ENCODE results near the gene CHST11.
A peak's percentile ranks its signal among the peaks of the same experiment; 100 is the strongest.

CHST11 gene

GRCh38 chr12:104499668-104500332, 43.1 kb downstream of the CHST11 start (continued):
- TF ChIP-seq ZBTB8A (tag by site-specific recombination; IDR thresholded peaks at IDR 0.05) (no peak), ZIC2 (tag by site-specific recombination; IDR thresholded peaks at IDR 0.05) (0 out of 2 replicates have a peak, but pooled peaks have one; percentile 35), FEZF1 (tag by site-specific recombination; IDR thresholded peaks at IDR 0.05) (peak; percentile 66), IKZF3 (tag by site-specific recombination; IDR thresholded peaks at IDR 0.05) (0 out of 2 replicates have a peak, but pooled peaks have one; percentile 39), OSR2 (tag by site-specific recombination; IDR thresholded peaks at IDR 0.05) (peak; percentile 47; the same call in 1 of the 2 replicates), PRDM6 (tag by site-specific recombination; IDR thresholded peaks at IDR 0.05) (peak; percentile 94), ZNF600 (tag by site-specific recombination; IDR thresholded peaks at IDR 0.05) (no peak), ZNF792 (tag by site-specific recombination; IDR thresholded peaks at IDR 0.05) (no peak), ZBTB49 (tag by site-specific recombination; IDR thresholded peaks at IDR 0.05; ENCODE audit: low read depth) (no peak), ZNF18 (tag by site-specific recombination; IDR thresholded peaks at IDR 0.05) (no peak), SP7 (tag by site-specific recombination; IDR thresholded peaks at IDR 0.05) (0 out of 2 replicates have a peak, but pooled peaks have one; percentile 19), ZNF768 (tag by site-specific recombination; IDR thresholded peaks at IDR 0.05) (no peak), ZNF423 (tag by site-specific recombination; IDR thresholded peaks at IDR 0.05) (peak; percentile 59; the same call in 1 of the 2 replicates), ZSCAN18 (tag by site-specific recombination; IDR thresholded peaks at IDR 0.05) (no peak), ZNF76 (tag by site-specific recombination; IDR thresholded peaks at IDR 0.05; ENCODE audit: borderline replicate concordance, low read depth) (no peak), PRDM10 (tag by site-specific recombination; IDR thresholded peaks at IDR 0.05) (peak; percentile 92), ZNF404 (tag by site-specific recombination; IDR thresholded peaks at IDR 0.05) (no peak), GLIS1 (tag by site-specific recombination; IDR thresholded peaks at IDR 0.05) (0 out of 2 replicates have a peak, but pooled peaks have one; percentile 13), CTCF (tag by site-specific recombination; IDR thresholded peaks at IDR 0.05) (no peak), HOXC10 (CRISPR knock-in tag; IDR thresholded peaks at IDR 0.05) (no peak), ZNF335 (tag by site-specific recombination; conservative IDR thresholded peaks at IDR 0.05) (no peak)

All from HEK293 (cell line).